ENCODE results near the gene CORIN.
"Not testable (repeated sequence)": the region's sequence is repeated elsewhere in the genome, so short reads cannot be mapped to it uniquely, and the experiment has no call there.

The CORIN gene

DNA sequence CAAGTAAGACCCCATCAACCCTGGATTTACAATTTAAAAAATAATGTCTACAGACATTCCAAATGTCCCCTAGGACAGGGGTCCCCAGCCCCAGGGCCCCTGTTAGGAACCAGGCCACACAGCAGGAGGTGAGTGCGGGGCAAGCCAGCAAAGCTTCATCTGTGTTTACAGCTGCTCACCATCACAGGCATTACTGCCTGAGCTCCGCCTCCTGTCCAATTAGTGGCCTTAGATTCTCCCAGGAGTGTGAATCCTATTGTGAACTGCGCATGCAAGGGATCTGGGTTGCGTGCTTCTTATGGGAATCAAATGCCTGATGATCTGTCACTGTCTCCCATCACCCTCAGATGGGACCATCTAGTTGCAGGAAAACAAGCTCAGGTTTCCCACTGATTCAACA lies 206.7 kb downstream of the CORIN start:
- no peak for DNase-seq

DNA sequence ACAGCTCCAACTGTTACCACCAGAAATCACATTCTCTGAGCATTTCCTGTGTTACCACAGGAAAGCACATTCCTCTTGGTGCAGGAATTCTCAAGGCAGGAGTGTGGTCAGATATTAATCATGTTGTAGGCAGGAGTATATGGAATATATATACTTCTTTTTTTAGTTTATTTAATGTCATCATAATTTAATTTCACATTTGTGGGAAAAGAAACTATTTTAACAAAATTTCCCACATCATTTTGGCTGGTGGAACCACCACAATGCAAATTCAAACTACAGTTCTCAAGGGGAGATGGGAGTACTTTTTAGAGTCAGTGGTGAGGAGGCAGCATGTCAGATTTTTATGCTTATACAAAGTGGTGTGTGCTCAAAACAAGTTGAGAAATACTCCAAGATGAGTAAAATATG lies 213.8 kb downstream of the CORIN start:
- no peak for DNase-seq

DNA sequence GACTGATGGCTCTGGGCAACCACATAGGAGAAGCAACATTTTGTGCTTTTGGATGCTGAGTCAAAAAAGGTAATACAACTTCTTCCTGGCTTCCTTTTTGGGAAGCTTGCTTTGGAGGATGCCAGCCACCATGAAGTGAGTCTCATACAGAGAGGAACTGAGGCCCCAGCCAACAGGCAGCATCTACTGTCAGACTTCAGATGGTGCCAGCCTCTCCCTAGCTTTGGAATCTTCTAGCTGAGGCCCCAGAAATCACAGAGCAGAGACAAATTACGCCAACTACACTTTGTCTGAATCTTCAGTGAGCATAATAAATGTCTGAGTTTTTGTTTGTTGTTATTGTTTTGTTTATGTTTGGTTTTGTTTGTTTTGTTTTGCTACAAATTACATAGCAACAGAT lies 216.7 kb downstream of the CORIN start:
- DNase-seq, result no peak

DNA sequence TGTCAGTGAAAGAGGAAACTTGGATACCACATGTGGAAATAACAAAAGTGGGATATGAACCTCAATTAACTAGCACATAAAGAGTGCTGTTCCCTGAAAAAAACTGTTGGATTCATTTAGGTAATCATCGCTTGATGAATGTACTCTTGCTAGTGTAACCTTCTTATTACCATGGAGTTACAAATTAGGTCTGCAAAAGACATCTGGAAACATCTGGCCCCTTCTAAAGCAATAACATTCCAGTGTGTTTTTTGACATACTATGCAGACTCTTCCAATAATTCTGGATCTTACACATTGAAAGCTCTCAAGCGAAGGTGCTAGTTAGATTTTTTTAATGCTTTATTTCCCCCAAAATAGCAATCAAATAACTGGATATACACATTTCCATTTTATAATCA lies 218.2 kb downstream of the CORIN start:
- no peak for DNase-seq

DNA sequence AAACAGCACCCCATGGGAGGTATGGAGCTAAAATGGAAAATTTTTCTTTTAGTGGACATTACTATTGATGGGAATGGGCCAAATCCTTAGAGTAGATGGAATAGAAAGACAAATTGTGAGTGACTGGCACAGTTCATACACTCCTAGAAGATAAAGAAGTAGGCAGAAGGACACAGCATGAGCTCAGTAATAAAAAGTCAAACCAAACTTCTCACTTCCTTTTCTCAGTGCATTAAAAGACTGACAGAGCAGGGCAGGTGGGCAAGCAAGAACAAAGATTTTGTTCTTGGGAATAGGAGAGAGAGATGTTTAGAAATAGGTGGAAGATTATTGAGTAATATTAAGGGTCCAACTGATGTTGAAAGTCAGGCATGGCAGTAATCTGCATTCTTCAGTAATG lies 220.3 kb downstream of the CORIN start:
- no peak for DNase-seq

DNA sequence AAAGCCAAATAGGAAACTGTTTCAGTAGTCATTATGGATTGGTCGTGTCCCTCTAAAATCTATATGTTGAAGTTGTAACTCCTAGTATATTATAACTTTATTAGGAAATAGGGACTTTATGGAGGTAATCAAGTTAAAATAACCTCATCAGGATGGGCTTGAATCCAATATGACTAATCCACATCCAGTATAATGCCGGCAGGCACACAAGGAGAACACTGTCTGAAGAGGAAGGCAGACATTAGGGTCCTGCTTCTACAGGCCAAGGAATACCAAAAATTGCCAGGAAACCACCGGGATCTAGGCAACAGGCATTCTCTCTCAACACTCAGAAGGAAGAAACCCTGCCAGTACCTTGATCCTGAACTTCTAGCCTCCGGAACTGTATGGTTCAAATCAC lies 222.5 kb downstream of the CORIN start:
- no peak for DNase-seq

DNA sequence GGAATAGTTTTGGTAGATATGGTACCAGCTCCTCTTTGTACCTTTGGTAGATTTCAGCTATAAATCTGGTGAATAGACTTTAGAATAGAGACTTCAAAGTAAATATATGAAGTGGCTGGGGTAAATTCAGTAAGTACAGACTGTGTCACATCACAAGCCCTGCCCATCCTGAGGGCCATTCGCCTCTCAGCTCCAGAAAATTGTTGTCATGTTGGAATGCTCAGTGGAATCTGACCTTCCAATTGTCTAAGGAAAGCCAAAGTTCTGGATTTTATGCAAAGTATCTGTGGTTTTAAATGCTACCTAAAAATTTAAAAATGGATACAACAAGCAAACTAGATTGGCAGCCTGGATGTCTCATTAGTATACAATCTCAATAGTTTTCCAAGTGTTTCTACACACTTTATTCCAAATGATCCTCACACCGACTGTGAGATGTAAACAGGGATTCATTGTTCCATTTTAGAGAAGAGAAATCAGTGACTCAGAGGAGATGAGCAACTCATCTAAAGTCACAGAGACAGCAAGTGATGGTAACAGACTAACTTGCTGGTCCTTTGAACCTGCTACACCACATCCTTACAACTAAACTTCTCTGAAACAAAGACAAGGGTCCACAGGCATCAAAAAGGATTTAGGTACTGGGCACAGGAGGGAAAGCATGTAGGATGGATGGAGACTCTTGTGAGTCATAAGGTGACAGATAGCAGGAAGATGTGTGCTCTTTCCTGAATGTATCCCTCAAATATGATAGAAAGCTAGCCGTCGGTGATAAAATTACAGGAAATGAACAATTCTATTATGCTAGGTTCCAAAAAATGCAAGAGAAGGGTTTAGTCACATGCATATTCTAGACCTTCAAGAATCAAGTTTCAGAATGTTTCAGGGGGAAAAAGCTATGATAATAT lies 225.5 kb downstream of the CORIN start:
- DNase-seq, result no peak

DNA sequence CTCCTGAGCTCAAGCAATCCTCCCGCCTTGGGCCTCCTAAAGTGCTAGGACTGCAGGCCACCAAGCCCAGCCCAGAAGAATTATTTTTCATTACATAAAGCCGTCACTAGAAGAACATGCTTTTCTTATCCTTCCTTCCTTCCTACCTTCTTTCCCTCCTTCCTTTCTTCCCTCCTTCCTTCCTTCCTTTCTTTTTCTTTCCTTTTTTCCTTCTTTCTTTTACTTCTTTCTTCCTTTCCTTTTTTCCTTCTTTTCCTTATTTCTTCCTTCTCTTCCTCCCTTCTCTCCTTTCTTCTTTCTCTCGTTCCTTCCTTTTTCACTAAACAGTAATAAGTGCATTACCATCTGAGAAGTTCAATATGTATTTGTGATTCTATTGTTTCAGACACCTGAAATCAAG lies 231.4 kb downstream of the CORIN start:
- no peak for DNase-seq

DNA sequence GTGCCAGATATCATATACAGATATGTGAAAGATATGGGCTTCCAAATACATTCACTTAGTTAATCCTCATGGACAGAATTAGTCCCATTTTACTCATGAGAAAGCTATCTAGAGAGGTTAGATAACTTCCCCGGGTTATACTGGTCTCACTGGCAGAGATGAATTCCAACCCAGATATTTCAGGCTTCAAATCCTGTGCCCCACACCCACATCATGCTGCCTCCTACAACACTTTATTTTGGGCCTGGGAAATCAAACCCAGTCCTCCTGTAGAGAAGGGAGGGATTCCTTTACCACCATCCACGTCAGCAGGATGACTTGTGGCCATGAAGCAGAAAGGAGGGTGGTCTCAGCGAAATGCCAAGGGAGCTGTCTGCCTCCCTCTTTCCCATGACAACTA lies 239.0 kb downstream of the CORIN start:
- DNase-seq, result no peak

DNA sequence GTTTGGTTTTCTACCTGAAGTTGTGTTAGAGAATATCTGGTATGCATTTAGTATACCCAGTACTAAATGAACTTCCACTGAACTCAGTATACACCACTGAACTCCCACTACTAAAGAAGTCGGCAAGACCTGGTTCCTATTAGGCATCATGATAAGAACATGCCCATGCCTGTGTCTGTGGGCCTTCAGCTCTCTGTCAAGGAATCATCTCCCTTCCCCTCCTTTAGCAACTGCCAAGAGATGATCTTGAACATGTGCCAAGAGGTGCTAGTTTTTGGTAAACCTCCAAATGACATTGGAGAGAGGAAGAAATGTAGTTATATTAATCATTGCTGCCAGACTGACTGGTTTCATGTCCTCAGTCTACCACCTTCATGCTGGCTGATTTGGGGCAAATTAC lies 239.5 kb downstream of the CORIN start:
- no peak for DNase-seq

DNA sequence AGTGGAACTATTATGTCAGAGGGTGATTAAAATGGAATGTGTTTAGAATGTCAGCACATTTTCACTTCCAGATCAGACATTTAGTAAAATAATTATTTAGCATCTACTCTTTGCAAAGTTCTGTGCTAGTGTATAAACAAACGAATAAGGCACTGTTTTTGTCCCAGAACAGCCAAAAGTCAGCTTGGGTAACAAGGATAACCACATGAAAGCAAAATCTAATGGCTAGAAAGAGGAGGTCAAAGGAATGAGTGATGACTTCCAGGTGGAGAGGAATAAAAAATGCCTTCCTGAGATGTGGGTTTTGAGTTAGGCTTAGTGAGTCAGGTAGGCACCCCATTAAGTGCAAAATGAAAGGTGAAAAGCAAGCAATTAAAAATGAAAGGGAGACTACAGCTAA lies 240.2 kb downstream of the CORIN start:
- DNase-seq, result no peak

DNA sequence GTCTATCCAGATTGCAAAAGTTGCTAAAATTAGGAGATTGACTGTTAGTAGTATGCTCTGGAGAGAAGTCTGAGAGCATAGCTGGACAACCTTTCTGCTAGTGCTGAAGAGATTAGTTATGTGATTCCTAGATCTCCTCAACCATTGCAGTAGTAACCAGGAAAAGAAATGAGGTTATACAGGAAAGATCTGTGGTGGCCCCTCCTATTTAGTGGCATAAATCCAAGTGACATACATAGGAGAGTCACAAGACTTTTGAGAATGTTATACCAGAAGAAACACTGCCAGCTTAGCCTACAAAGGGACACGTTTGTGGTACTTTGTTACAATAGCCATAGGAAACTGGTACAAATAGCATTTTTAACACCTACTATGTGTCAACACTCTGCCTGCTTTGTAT lies 247.5 kb downstream of the CORIN start:
- DNase-seq, result no peak

DNA sequence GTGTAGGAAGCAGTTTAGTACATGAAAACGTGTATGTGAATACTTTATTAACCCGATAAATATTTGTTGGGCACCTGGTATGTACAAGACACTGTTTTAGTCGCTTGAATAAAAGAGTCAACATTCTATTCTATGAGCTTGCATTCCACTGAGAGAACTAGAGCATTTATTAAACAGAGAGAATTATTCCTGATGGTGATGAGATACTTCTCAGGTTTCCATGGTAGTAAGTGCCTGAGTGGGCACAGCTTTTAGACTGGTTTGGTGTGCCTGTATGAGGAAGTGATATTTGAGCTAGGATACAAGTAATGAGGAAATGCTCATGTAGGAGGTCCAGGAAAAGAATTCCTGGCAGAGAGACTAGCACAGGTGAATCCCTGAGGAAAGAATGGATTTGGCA lies 258.6 kb downstream of the CORIN start:
- DNase-seq, result no peak

DNA sequence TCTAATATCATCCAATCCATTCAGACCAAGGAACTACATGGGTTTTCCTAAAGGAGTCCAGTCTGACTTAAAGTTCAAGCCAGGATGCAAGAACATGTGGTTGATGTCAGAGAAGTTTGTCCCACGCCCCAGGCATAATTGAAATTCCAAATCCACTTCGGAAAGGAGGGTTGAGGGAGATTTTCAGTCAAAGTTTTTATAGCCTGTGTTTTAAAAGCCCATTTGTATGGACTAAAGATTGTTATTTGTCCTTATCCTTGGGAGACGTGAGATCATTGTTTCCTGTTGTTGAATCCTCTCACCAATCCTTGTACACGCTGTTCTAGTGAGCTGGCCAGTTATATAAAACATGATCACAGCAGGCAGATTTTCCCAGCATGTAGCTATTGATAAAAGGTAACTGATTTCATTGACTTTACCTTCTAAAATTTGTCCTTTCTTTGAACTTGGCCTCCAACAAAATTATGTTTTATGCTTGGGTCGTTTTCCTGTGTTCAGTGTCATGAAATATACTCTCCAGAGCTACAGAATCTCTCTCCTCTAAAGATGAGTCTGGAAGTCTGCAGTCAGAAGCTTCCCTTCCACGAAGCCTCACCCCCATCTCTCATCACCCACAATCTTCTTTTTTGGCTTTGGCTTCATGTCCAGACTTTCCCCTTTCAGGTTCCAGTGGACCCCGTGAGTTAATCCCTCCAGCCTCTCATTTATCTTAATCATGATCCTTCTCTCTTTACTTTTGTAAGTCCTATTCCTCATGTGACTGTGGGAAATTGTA lies 259.9 kb downstream of the CORIN start:
- DNase-seq, result no peak

DNA sequence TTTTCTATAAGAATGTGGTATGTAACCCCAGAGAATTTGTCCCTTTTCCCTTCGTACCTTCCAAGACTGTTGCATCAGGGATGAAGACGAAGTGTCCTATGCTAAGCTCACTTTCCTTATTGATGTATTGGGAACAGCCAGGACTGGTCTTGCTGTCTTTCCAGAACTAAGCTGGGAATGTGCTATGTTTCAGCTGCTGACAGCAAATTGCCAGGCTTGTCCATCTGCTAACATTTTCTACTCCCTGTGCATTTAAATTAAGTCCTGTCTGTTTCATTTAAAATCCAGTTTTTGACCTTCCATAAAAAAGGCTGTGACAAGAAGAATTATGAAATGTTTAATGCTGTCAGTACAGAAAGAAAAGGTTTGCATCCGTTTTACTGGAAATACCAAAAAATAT lies 264.9 kb downstream of the CORIN start:
- DNase-seq, result no peak

DNA sequence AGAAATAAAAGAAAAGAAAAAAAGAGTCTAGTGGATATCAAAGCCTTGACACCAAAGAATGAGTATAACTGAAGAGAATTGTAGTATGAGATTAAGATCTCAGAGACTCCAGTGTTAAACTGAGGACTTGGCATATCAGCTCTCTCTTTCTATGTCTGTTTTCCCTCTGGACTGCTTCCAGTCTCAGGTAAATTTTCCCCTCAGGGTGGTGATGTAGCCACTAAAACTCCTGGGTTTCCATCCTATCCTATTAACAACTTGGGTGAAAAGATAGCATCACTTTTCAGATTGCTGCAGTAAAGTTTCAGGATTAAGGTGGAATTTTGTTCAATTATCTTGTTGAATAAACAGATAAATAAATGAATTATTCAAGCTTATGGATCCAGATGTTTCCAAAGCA lies 267.1 kb downstream of the CORIN start:
- no peak for DNase-seq

DNA sequence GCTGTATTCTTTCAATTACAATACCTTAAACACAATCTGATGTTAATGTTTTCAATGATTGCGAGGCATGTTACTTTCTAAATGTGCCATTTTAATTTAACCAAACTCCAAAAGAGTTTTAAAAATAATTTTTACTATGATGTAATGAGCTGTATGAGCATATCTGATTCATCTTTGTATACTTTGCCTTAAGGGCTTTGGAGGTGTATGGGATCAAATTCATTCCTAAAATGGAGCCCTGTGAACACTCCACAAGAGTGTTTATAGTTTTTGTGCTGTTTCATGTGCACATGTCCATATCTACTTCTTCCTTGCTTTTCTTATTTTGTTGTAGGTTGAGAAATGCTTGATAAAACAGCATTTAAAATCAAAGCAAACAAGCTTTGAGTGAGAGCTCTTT lies 270.4 kb downstream of the CORIN start:
- DNase-seq, result no peak

DNA sequence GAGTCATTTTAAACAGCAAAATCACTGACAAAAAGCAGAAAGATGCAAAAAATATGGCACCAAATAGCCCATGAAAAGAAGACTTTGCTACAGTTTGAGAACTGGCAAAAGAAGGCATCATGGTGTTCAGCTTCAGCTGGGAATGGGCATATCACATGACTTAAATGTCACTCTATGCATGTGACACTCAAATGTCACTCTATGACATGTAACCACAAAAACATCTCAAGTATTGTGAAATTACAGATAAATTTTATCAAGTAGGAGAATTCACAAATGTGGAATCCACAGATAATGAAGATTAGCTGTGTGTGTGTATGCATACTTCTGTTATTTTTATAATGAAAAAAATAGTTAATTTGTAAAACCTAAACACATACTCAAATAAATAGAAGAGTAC lies 270.9 kb downstream of the CORIN start:
- DNase-seq, result no peak

DNA sequence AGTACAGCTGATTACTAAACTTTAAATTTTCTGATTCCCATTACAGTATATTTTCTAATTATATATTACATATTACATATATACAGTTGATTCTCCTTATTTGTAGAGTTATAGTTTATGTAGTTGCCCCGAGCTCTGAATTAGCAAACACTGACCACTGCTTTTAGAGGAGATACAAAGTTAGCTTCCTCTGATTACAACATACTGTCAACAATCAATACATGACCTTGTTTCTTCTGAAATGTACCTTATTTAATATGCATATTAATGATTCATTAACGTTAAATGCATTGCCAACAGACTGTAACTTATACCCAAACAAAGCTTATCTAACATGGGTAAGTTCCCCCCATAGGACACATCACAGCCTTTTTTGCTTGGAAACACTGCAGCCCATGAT lies 271.3 kb downstream of the CORIN start:
- DNase-seq, result no peak

DNA sequence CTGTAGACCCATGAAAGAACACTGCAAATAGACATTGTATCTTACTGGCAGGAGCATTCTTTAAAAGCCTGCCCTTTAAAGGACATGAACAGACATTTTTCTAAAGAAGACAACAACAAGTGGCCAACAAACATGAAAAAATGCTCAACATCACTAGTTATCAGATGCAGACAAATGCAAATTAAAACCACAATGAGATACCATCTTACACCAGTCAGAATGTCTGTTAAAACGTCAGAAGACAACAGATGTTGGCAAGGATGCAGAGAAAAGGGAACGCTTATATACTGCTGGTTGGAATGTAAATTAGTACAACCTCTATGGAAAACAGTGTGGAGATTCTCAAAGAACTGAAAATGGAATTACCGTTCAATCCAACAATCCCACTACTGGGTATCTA lies 275.6 kb downstream of the CORIN start:
- DNase-seq, result no peak

DNA sequence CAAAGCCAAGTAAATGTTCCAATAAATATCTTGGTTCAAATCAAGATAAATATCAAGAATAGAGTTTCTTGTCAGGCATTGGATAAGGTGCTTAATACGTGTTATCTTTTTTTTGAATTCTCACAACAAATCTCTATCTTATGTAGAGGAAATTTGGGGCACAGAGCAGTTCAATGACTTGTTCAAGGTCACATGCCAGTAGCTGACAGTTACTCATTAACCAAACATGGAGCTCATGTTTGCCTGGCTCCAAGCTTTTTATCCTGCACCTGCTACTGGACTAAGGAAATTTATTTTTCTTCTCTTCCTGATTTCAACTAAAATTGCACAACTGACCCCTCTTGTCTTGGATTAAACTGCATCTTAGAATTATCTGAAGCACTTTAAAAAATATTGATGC lies 276.5 kb downstream of the CORIN start:
- no peak for DNase-seq

DNA sequence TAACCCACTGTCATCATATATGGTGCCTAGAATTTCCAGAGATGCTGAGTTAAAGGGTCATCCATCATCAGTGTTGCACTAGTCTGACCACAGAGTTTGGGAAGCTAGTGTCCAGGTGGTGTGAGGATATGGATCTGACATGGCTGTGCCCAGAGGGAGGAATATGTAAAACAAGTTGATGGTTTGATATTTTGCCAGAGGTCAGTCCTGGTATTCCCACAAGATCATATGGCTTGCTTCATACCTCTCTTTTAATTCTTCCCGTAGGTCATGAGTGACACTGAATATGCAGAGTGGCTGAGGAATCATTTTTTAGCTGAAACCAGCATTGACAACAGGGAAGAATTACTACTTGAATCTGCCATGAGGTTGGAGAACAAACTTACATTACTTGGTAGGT lies 277.2 kb downstream of the CORIN start:
- DNase-seq, result no peak

DNA sequence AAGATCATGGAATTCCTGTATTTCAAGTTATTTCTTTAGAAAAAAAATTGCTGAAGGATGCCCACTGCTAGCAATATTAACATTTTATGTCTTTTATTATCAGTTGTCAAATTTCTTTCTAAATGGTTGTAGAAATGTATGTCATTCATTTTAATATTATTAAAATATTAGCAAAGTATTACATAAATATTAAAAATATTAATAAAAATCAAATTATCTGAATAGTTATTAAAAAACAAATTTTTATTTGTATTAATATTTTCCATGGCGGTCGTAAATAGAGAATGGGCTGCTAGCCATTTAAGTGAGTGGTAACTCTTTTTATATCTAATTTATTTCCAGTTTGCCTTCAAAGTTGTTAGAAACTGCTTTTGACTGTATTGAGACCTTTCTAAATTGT lies 280.6 kb downstream of the CORIN start:
- no peak for DNase-seq

DNA sequence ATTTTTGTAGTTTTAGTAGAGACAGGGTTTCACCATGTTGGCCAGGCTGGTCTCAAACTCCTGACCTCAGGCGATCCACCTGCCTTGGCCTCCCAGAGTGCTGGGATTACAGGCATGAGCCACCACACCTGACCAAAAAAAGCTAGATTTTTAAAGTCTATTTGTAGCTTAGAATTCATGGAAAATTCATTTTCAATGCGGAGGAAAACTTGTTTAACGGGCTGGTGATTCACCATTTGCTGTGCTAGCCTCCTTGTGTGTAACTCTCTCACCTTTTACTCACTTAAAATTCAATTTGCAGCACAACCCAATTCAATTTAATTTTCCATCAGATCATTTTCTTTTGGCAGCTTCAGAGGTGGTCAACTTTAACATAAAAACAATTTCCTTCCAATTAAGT lies 281.9 kb downstream of the CORIN start:
- DNase-seq, result not testable (repeated sequence)
